PFSK-1 (cell line): ENCODE data around the gene SLC9A9.

Experiments
- FOXP2 ChIP-seq: optimal IDR thresholded peaks from 2 replicates; pipeline ENCODE3; 2011; ENCODE audit warnings: borderline replicate concordance, control low read depth, inconsistent platforms; ENCODE audit not compliant: insufficient read depth; ENCODE audit errors: extremely low read length, extremely low read depth
- POLR2AphosphoS5 ChIP-seq: IDR thresholded peaks from 2 replicates; pipeline ENCODE4 v1.6.1; 2012; ENCODE audit warnings: low read depth, mild to moderate bottlenecking, control low read depth, low read length, moderate library complexity
- SIN3A ChIP-seq: IDR thresholded peaks from 2 replicates; pipeline ENCODE4 v1.6.1; 2012; ENCODE audit warnings: mild to moderate bottlenecking, low read length, moderate library complexity, borderline replicate concordance; ENCODE audit not compliant: insufficient read depth
- TAF1 ChIP-seq: IDR thresholded peaks from 2 replicates; pipeline ENCODE4 v1.6.1; 2012; ENCODE audit warnings: low read length, control low read depth, borderline replicate concordance; ENCODE audit not compliant: insufficient read depth
- TF ChIP-seq, protein P1 (sequence below), 2 experiments: IDR thresholded peaks; 2 replicates each; pipeline versions ENCODE4 v1.6.1 to v1.8.0; 2011 to 2012; ENCODE audit warnings: low read depth in 2 of 2, low read length in 2 of 2, control low read depth in 1 of 2, inconsistent platforms in 1 of 2, mild to moderate bottlenecking in 1 of 2, moderate library complexity in 1 of 2; ENCODE audit not compliant: insufficient read depth in 1 of 2

Gene SLC9A9

DNA sequence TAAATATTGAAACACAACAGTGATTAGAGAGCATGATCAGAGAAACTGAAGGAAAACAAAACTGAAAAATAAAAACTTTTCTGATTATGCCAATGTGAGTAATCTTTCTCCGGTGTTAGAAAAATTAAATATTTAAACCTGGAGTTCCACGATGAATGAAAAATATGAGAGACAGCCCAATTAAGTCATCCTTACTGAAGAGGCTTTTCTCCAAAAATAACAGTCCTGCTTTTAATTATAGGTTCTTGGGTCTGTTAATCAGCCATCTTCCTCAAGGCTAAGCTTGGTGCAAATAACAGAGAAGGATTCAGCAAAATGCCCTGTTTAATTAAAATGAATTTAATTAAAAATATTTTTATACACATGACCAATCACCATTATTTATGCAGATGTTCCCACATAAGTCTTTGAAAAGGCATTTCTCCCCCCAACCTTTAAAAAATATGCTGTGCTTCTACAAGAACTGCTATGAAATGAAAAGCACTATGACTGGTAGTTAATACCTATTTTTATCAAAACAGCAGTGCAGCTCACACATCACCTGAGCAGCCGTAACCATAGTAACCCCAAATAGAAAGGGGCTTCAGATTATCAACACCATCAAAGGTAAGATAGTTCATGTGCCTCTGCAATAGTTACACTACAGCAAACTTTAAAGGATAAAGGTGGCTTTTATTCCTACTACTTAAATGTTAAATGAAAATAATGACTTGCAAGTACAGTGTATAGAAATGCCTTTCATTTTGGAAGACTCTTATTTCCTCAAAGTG lies 175.7 kb downstream of the SLC9A9 start:
- TF ChIP-seq POLR2AphosphoS5 (no peak), SIN3A (no peak), TAF1 (no peak), FOXP2 (no peak)
- TF ChIP-seq, protein P1, sequence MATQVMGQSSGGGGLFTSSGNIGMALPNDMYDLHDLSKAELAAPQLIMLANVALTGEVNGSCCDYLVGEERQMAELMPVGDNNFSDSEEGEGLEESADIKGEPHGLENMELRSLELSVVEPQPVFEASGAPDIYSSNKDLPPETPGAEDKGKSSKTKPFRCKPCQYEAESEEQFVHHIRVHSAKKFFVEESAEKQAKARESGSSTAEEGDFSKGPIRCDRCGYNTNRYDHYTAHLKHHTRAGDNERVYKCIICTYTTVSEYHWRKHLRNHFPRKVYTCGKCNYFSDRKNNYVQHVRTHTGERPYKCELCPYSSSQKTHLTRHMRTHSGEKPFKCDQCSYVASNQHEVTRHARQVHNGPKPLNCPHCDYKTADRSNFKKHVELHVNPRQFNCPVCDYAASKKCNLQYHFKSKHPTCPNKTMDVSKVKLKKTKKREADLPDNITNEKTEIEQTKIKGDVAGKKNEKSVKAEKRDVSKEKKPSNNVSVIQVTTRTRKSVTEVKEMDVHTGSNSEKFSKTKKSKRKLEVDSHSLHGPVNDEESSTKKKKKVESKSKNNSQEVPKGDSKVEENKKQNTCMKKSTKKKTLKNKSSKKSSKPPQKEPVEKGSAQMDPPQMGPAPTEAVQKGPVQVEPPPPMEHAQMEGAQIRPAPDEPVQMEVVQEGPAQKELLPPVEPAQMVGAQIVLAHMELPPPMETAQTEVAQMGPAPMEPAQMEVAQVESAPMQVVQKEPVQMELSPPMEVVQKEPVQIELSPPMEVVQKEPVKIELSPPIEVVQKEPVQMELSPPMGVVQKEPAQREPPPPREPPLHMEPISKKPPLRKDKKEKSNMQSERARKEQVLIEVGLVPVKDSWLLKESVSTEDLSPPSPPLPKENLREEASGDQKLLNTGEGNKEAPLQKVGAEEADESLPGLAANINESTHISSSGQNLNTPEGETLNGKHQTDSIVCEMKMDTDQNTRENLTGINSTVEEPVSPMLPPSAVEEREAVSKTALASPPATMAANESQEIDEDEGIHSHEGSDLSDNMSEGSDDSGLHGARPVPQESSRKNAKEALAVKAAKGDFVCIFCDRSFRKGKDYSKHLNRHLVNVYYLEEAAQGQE (IDR thresholded peaks at IDR 0.05; ENCODE audit: insufficient read depth in 1 of 2, low read depth in 2 of 2, low read length in 2 of 2): no peak

DNA sequence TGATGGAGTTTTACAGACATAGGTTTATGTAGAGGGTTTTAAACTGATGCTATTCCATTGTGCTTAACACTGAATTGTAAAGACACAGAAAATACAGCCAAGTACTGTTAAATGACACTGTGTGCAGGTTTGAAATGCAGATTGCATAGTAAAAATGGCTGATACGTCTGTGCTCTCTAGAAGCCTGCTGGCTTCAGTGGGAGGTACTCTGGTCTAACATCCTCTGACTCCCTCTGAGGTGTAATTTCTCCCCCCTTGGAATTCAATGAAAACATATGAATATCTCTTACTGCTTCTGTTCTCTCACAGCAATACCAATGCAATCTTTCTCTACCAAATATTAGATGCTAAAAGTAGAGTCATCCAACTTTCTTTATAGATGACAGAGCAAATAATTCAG lies 176.6 kb downstream of the SLC9A9 start:
- TF ChIP-seq POLR2AphosphoS5 (no peak), FOXP2 (no peak), SIN3A (no peak), TAF1 (no peak)
- TF ChIP-seq, protein P1 (IDR thresholded peaks at IDR 0.05; ENCODE audit: insufficient read depth in 1 of 2, low read depth in 2 of 2, low read length in 2 of 2): no peak

DNA sequence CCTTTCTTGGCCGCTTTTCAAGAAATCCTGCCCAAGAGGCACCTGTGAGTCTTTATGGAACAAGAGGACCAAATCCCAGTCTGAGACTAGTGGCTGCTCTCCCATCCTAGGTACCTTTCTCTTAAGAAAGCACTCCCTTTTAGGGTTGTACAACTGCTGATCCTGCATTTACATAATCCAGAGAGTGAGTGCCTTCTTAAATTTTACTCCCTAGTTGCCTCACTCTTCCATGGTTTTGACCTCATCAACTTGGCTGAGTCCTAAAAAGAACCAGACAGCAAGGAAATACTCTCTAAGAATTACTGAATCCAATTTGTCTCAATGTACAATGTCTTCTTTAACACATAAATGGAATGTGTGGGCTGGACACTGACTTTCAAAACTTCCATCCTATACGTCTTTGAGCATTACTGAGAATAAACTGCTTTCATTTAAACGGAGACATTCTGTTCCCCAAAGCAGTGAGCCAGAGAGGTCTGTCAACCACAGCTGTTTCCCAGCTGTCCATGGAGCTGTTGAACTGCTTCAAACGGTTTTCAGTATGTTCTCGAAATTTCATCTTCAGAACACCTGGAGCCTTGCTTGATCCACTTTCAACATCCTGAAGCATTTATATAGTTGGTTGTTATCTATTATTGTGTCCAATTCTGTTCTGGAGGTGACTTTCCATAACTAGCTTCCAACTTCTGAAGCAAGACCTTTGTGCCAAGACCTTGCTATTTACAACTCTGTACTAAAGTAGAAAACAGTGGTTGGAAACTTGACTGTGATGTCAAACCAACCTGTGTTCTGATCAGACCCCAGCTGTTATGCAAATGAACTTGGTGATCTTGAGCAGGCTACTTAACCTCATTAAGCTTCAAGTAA lies 179.1 kb downstream of the SLC9A9 start:
- TF ChIP-seq SIN3A: no peak
- no peak for TF ChIP-seq POLR2AphosphoS5
- no peak for TF ChIP-seq FOXP2
- TF ChIP-seq, protein P1 (IDR thresholded peaks at IDR 0.05; ENCODE audit: insufficient read depth in 1 of 2, low read depth in 2 of 2, low read length in 2 of 2): no peak
- TF ChIP-seq TAF1: no peak

DNA sequence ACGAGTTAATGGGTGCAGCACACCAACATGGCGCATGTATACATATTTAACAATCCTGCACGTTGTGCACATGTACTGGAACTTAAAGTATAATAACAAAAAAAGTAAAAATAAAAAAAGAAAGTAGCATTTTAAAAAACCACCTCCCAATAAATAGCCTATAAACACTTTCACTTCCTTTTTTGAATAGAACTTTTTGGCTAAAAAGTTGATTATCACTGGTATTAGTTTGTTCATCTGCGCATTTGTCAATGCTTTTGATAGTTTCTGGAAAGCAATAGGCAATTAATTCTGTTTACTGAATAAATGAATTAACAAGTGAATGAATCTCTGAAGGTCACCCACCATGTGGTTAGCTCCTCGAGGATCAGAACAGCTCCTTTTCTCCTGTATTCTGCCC lies 179.9 kb downstream of the SLC9A9 start:
- TF ChIP-seq, protein P1 (IDR thresholded peaks at IDR 0.05; ENCODE audit: insufficient read depth in 1 of 2, low read depth in 2 of 2, low read length in 2 of 2): no peak
- TF ChIP-seq FOXP2 (no peak), TAF1 (no peak), SIN3A (no peak), POLR2AphosphoS5 (no peak)
